ENCODE data around the gene HAND2.

- TF ChIP-seq RAD21 (IDR thresholded peaks at IDR 0.05 in 1 of 2, conservative IDR thresholded peaks at IDR 0.05 in 1 of 2; ENCODE audit: low read depth in 2 of 2, low read length in 2 of 2): no peak
- no peak for TF ChIP-seq CTCF (IDR thresholded peaks at IDR 0.05; ENCODE audit: control extremely low read depth in 1 of 3, insufficient read depth in 1 of 3, low read depth in 1 of 3, low read length in 3 of 3)
- no peak for TF ChIP-seq EGR1 (IDR thresholded peaks at IDR 0.05; ENCODE audit: borderline replicate concordance, low read depth, low read length)
- TF ChIP-seq SP1 (IDR thresholded peaks at IDR 0.05; ENCODE audit: low read depth, low read length): no peak
Observed at GRCh38 chr4:173490817-173491528, 39.1 kb downstream of the HAND2 start.
